ENCODE data around the gene KRIT1.

- no peak for TF ChIP-seq GATA3 (IDR thresholded peaks at IDR 0.05; ENCODE audit: low read depth, low read length)
- no peak for TF ChIP-seq GATA2 (IDR thresholded peaks at IDR 0.05; ENCODE audit: low read depth, low read length)
These were observed 86.8 kb downstream of the KRIT1 start for GRCh38 chr7:92158660-92159575.
